HG02885 (cell line): ENCODE measurements around the gene ROBO1.

Source experiments
- ATAC-seq: cut with Tn5 transposase; IDR thresholded peaks from one replicate; pipeline ENCODE4 v1.9.1; 2021; ENCODE audit warnings: mild to moderate bottlenecking; ENCODE audit not compliant: unreplicated experiment, poor library complexity

Gene ROBO1

DNA sequence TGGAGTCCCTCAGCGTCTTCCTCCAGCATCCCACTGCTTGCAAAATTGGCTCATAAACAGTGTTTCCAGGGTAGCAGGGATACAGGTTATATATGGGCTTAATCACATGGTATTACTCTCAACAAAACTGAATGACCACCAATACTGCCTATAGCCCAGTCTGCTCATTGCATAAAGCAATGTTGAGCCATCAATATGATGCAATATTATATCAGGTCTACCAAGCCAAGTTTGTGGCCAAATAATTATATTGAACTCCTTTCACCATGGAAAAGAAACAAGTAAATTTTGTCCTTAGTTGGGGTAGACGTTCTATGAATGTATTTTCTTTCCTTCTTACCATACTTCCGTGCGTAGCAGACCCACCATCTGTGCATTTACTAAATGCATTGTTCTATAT lies 652.3 kb downstream of the ROBO1 start:
- no peak for ATAC-seq

DNA sequence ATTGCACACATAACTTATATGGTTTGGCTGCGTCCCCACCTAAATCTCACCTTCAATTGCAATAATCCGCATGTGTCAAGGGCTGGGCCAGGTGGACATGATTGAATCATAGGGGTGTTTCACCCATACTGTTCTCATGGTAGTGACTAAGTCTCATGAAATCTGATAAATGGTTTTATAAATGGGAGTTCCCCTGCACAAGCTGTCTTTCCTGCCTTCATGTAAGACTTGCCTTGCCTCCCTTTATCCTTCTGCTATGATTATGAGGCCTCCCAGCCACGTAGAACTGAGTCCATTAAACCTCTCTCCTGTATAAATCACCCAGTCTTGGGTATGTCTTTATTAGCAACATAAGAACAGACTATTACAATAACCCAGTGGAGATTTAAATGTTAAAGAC lies 653.9 kb downstream of the ROBO1 start:
- ATAC-seq, result no peak

DNA sequence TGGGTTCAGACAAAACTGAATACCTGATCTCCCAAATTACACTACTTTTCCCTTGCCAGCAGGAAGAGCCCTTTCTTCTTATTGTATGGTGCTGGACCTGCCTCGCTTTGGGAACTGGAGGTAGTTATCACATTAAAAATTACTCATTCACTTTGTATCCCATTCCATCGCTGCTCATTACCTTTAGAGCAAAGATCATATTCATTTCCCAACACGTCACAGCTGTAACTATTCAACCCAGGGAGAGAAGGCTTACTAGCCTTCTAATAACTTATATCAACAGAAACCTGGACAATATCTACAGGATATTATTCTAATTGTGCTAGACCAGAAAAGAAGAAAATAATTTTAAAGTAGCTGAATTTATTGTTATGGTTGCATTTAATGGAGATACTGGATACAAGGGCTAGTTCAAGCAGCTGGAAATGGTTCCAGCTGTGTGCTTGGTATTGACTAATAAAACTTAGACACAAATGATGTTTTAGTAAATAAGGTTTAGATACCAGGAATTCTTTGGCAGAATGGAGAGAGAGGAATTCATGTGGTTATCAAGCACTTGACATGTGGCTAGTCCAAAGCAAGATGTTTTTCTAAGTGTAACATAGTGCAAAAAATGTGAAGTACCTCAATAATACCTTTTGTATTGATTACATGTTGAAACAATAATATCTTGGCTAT lies 656.3 kb downstream of the ROBO1 start:
- no peak for ATAC-seq

DNA sequence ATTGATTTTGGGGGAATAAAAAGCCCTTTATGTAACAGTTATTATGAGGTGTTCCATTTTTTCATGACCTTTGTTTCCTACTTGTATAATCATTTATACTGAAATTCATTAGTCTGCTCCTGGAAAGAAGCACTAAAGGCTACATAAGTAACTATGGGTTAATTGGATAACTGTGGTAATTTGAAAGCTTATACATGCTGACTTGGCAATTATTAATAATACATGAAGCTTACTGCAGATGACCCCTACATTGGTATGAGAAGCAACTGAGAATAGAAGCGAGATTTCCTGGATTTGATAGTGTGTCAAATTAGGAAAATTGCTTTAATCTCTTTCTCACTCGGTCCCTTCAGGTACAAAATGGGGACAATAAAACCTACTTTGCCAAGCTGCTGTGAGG lies 658.0 kb downstream of the ROBO1 start:
- ATAC-seq, result no peak

DNA sequence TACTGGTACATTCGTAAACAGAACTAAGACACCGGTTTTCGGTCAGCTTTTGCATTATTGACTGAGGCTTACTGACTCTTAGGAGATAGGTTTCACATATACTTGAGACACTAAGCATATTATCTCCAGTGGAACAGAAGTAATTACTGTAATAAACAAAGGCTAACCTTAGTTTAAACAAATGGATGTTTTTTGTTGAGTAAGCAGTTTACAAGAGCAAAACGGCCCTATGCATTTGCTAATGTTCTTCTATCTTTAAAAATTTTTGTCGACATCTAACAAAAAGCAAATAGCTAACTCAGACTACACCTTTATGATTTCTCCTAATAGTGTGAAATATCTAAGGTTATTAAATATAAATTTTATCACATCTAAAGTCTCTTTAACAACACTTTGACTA lies 664.5 kb downstream of the ROBO1 start:
- no peak for ATAC-seq

DNA sequence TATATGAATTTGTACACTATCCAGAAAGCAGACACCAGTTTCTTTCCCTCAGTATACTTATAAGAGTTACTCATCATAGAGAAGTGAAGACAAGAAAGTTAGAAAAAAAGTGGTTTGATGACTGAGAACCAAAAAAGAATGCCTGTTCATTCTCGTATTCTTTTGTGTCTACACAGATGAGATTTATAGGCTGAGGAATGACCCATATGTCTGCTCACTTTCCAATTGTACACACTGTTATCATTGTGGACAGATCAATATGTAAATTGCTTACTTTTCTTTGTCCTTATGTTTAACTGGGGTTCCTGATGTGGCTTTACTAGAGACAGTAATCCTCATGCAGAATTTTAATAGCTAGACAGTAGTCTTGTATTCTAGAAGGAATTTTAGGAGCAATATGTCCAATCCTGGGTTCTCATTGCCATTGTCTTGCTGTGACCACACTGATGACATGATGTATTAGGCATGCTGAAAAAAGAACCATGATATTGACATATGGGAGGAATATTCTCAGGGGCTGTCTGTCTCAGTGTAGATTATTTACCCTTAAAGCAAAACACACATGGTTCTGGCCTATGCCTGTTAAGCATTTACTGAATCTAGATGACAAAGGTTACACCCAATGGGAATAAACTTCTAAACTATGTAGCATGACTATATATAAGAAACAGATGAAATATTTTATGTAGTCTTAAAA lies 669.7 kb downstream of the ROBO1 start:
- no peak for ATAC-seq

DNA sequence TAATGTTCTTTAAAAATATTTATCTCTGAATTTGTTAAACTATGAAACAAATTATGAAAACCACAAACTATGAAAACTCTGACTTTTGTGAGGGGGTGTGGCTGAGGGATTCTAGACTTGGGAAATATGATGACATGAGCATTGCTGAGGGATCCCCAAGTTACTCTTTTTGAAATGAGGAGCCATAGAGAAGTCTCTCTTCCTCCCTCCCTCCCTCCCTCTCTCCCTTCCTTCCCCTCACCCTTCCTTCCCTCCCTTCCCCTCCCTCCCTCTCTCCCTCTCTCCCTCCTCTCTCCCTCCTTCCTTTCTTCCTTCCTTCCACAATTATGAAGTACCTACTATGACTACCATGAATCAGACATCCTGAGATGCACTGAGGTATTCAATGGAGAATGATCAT lies 673.1 kb downstream of the ROBO1 start:
- ATAC-seq, result no peak

DNA sequence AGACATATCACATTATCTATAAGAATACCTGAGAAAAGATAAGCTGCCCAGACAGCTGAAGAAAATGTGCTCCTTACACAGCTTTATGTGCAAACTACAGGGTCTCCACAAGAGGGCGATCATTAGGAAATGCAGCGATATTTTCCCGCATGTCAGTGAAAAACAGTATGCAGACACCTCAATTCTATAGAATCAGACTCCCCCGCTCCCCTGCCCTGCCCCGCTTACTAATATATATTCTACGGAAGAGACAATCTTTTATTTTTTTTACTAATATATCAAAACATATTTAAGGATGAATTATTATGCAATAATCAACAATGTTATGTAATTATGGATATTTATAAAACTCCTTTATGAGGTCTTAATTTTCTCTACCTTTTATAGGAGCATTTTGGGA lies 681.3 kb downstream of the ROBO1 start:
- ATAC-seq, result peak; percentile 93

DNA sequence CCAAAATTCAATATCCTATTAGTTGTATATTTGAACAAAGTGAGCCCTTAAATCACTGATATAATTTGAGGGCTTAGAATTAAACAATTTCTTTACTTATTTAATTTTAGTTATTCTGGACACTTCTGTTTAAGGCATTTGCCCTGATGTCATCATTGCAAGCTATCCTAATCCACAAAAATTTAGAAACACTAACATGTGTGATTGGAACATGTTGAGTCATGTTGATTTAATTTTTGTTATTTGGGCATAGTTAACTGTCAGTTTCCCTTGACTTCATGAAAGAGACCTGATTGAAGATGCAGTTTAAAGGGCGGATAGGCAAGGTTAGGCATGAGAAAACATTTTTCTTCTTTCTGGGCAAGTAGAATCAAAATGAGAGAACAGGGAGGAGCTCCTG lies 682.6 kb downstream of the ROBO1 start:
- no peak for ATAC-seq

DNA sequence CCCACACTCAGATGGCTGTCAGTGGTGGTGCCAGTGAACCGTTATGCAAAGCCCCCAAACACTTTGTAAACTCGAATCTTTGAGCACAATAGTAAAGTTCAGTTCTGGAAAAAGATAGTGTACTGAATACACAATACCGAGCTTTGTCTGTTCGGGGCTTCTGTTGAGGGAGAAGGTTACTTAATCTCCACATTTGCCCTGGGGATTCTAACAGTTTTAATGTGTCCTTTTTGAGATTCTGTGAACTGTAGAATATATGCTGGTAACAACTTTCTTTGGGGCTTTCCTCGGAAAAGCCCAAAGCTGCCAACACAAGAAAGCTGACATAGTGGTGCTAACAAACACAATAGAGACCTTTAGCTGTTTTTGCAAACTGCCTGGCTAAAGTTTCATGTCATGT lies 686.5 kb downstream of the ROBO1 start:
- ATAC-seq, result no peak

DNA sequence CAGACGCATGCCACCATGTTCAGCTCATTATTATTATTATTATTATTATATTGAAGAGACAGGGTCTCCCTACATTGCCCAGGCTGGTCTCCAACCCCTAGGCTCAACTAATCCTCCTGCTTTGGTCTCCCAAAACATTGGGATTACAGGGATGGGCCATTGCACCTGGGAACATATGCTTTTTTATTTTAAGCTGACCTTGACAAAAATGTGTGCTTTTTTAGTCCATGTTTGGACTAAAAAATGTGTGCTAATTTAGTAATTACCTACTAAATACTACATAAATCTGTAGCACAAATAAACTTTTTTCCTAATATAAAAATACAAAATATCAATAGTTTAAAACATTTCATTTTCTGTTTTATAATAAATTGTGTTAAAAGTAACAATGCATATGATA lies 693.2 kb downstream of the ROBO1 start:
- ATAC-seq, result no peak

DNA sequence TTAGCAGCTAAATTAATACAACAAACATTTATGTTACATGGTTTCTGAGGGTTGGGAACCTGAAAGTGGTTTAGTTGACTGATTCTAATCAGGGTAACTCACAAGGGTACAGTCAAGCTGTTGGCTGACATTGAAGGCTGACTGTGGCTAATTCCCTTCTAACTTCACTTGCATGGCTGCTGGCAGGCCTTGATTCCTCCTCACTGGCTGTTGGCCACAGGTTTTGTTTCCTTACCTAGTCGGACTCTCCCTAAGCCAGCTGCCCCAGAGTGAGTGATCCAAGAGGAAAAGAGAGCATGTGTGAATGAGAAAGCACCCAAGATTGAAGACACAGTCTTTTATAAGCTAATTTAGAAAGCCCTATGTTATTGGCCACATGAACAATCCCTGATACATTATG lies 700.1 kb downstream of the ROBO1 start:
- no peak for ATAC-seq

DNA sequence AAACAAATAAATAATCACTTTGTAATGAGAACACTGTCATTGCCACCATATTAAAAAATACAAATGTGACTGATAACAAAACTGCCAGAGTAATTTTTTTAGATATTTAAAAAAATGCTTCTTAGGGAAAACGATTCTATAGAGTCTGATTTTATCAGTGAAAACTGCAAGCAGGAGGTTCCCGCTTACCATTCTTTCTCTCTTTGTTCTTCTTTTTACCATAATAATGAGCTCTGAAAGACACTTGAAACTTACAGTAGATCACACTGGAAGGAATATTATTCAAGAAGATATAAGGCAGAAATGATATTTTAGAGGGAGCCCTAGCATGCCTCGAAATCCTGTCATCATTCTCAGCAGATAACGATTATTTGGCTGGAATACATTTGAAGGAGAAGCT lies 701.3 kb downstream of the ROBO1 start:
- ATAC-seq, result no peak

DNA sequence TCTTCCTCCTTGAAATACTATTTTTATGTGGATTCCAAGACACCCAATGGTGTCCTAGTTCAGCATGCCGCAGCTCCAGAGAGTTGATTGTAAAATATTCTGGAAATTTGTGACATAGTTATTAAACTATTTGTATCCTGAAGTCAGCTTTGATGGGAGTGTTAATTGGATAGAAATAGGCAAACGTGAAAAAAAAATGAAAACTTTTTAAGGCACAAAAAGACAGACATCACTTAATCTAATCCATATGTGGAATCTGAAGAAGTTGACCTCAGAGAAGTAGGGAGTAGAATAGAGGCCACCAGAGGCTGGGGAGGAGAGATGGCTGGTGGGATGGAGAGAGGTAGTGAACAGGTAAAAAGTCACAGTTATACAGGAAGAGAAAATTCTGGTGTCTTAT lies 704.2 kb downstream of the ROBO1 start:
- ATAC-seq, result no peak

DNA sequence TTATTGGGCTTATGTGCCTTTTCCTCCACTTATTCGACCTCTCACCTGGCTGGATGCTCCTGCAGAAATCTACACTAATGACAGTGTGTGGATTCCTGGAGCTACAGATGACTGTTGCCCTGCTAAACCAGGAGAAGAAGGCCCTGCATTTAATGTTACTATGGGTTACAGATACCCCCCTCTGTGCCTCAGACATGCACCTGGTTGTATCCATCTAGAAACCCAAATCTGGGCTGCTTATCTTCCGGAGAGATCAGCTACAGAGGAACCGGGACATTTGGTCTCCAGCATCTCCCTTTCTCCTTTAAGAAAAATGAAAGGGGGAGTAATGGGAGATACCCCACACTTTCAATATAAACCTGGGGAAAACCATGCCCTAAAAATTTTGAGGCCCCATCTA lies 710.0 kb downstream of the ROBO1 start:
- ATAC-seq, result no peak

DNA sequence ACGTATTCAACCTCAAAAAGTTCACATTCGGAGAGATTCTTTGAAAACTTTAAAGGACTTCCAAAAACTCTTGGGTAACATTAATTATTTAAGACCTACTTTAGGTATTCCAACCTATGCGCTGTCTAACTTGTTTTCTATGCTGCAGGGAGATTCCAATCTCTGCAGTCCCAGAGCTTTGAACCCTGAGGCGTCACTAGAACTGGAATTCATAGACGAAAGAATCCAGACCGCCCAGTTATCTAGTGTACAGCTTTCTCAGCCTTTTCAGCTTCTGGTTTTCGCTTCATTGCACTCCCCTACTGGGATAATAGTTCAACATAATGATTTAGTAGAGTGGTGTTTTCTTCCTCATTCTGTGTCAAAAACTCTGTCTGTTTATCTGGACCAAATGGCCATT lies 711.3 kb downstream of the ROBO1 start:
- no peak for ATAC-seq

DNA sequence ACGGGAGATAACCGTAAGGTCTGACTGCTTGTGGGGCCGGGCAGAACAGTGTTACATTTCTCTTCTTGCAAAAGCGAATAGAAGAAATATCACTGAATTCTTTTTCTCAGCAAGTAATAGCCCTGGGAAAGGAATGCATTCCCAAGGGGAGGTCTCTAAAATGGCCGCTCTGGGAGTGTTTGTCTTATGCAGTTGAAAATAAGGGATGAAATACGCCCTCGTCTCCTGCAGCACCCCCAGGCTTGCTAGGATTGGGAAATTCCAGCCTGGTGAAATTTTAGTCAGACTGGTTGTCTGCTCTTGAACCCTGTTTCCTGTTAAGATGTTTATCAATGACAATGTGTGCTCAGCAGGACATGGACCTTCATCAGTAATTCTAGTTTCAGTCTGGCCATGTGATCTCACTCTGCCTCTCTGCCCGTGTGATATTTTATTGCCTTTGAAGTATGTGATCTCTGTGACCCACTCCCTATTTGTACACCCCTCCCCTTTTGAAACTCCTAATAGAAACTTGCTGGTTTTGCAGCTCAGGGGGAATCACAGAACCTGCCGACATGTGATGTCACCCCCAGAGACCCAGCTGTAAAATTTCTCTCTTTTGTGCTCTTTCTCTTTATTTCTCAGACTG lies 715.6 kb downstream of the ROBO1 start:
- no peak for ATAC-seq

DNA sequence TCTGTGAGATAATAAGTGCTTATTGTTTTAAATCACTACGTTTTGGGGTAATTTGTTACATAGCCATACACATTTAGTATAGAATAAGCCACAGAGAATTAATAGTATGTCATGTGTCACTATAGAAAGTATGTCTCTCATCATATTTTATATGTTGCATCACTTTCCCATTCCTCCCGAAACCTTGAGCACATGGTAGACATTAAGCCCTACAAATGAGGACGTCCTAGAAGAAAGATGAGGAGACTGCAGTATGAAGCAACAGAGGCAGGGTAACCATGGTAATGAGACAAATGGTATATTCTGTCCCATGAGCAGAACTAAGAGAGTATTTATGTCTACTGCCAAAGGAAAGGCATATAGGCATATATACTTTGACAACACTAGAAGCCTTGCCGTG lies 720.2 kb downstream of the ROBO1 start:
- ATAC-seq, result no peak

DNA sequence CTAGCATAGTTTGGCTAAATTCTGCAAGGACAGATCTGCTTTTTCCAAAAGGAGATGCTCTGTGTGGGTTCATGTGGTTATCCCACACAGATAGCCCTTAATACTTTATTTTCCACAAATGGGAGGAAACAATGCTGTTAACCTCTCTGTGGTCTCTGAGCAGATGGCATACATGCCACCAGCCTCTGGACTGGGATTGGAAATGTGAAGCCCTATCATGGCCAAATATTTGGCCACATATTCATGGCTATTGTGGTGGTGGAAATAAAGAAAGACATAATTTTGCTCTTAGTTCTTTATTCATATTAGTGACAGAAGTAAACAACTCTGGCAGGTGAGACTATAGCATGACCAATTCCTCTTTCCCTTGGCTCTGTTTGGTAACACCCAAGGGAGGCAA lies 726.2 kb downstream of the ROBO1 start:
- ATAC-seq, result no peak

DNA sequence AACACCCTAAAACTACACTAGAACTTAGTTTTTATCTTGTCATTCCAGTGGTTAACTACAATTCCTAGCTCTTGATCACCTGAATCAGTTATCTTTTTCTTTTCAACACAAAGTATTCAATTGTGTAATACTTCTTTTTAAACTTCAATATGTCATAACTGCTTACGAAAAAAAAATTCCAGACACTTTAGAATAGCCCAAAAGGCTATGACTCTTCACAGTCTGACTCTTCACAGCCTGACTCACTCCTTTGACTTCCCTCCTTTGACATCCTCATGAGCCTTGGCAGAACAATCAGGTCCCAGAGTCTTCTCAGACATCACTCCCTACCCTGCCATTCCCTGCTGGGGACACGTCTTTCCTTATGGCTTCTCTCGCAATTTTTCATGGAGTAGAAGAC lies 727.1 kb downstream of the ROBO1 start:
- no peak for ATAC-seq

DNA sequence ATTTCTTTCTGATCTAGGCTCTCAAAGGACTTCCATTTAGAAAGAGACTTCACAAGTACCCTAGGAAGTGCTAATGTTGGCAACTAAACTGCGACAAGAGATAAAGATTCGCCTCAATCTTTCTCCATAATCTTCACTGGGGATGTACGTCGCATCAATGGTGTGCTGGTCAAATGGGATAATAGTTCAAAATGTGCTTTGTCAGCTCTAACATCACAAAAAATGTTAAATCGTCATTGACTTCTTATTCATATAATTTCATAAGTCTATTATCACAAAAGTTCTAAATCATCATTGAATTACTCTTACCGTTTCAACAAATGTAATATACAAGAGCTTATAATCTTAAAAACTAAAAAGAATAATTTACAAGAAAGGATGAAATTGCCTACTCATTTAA lies 727.7 kb downstream of the ROBO1 start:
- no peak for ATAC-seq

DNA sequence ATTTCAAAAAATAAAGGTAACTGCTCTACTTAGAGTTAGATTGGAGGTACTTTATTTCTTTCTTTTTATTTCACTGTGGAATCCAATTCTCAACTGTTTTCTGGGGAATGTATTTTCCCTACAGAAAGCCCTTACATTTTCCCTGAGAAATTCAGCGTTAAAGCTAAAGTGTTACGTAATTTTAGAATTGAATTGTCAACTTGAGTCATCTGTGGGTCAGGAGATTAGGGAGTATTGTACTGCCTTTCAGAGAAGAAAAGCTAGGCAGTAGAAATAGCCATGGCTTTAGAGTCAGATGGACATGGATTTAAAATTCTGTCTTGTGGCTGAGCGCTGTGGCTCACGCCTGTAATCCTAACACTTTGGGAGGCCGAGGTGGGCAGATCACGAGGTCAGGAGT lies 728.6 kb downstream of the ROBO1 start:
- no peak for ATAC-seq
